ENCODE results near the gene GBP4. TPM values are rescaled to one million over a fixed set of nuclear protein-coding genes. Genes with fewer than 3 reads are reported as not detected.

The GBP4 gene, protein sequence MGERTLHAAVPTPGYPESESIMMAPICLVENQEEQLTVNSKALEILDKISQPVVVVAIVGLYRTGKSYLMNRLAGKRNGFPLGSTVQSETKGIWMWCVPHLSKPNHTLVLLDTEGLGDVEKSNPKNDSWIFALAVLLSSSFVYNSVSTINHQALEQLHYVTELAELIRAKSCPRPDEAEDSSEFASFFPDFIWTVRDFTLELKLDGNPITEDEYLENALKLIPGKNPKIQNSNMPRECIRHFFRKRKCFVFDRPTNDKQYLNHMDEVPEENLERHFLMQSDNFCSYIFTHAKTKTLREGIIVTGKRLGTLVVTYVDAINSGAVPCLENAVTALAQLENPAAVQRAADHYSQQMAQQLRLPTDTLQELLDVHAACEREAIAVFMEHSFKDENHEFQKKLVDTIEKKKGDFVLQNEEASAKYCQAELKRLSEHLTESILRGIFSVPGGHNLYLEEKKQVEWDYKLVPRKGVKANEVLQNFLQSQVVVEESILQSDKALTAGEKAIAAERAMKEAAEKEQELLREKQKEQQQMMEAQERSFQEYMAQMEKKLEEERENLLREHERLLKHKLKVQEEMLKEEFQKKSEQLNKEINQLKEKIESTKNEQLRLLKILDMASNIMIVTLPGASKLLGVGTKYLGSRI
- 0.03 TPM in 1 of 5 replicates, not detected in the others for total RNA-seq (2022; extraction: Qiagen RNA extraction; ENCODE audit: low read depth)

GRCh38 chr1:89198491-89199072, at the start of gene GBP4:
TSS of gene GBP4 (minus strand) at chr1:89198942. CDS start at chr1:89198834, 108 bp downstream.

GRCh38 chr1:89175601-89176256, 23.0 kb downstream of the GBP4 start, which contains the start of gene GBP7:
TSS of gene GBP7 (minus strand) at chr1:89176003. CDS start at chr1:89171935, 4,068 bp downstream.

Other genes starting within 250 kb of the GBP4 start
- gene KYAT3, start 206.3 kb downstream of the GBP4 start, total RNA-seq (2022; extraction: Qiagen RNA extraction; ENCODE audit: low read depth): 3.6 to 8.4 TPM (median 7.3 TPM) in 5 replicates
- gene RBMXL1, start 206.3 kb downstream of the GBP4 start, total RNA-seq (2022; extraction: Qiagen RNA extraction; ENCODE audit: low read depth): 1.5 to 2.4 TPM (median 2.0 TPM) in 5 replicates
- gene GBP3, start 176.1 kb downstream of the GBP4 start, total RNA-seq (2022; extraction: Qiagen RNA extraction; ENCODE audit: low read depth): 1.1 to 1.8 TPM (median 1.6 TPM) in 5 replicates
- gene GBP1, start 133.7 kb downstream of the GBP4 start, total RNA-seq (2022; extraction: Qiagen RNA extraction; ENCODE audit: low read depth): 0.08 to 0.34 TPM (median 0.12 TPM) in 4 of 5 replicates, not detected in the other
- gene GBP2, start 72.8 kb downstream of the GBP4 start, total RNA-seq (2022; extraction: Qiagen RNA extraction; ENCODE audit: low read depth): 0.65 to 1.3 TPM (median 0.87 TPM) in 5 replicates
- gene GBP7, start 22.9 kb downstream of the GBP4 start, total RNA-seq (2022; extraction: Qiagen RNA extraction; ENCODE audit: low read depth): not detected in 5 replicates
- not detected in 5 replicates for gene GBP5, start 73.9 kb upstream of the GBP4 start, total RNA-seq (2022; extraction: Qiagen RNA extraction; ENCODE audit: low read depth)
- not detected in 5 replicates for gene GBP6, start 165.1 kb upstream of the GBP4 start, total RNA-seq (2022; extraction: Qiagen RNA extraction; ENCODE audit: low read depth)

Data from A549 treated with RU486 at 1 μM for 4 hours (cell line).